Upper lobe of left lung (tissue), 6 donors: ENCODE measurements around the gene MBD3L4. TPM values are rescaled to one million over a fixed set of nuclear protein-coding genes. Genes with fewer than 3 reads are reported as not detected.
"Not testable (repeated sequence)": the region's sequence is repeated elsewhere in the genome, so short reads cannot be mapped to it uniquely, and the experiment has no call there.

Experiments
- ATAC-seq, 2 donors: fragments of 200-7000 bp; cut with Tn5 transposase; one replicate each; pipeline ENCODE4 v1.9.1; 2022; ENCODE audit warnings: mild to moderate bottlenecking in 2 of 2, moderate library complexity in 2 of 2; ENCODE audit not compliant: low FRiP score in 2 of 2
- DNase-seq, 2 donors: peaks; one replicate each; pipeline ENCODE4 v3.0.0-alpha.2; 2019 to 2020
- H3K27ac ChIP-seq, 4 donors: fragments of 200-600 bp; sonication (generic); one replicate each; pipeline ENCODE4 v1.5.1; 2016 to 2019
- H3K27me3 ChIP-seq, 4 donors: fragments of 200-600 bp; sonication (generic); one replicate each; pipeline ENCODE4 v1.5.1; 2017 to 2019
- H3K36me3 ChIP-seq, 4 donors: fragments of 200-600 bp; sonication (generic); one replicate each; pipeline ENCODE4 v1.5.1; 2016 to 2019
- H3K4me1 ChIP-seq, 4 donors: fragments of 200-600 bp; sonication (generic); one replicate each; pipeline ENCODE4 v1.5.1; 2018 to 2019
- H3K4me3 ChIP-seq, 4 donors: fragments of 200-600 bp; sonication (generic); one replicate each; pipeline ENCODE4 v1.5.1; 2017 to 2019; ENCODE audit warnings: mild to moderate bottlenecking in 2 of 4, moderate library complexity in 1 of 4
- H3K9me3 ChIP-seq, 4 donors: fragments of 200-600 bp; sonication (generic); one replicate each; pipeline ENCODE4 v1.5.1; 2018 to 2019
- EP300 ChIP-seq, 4 donors: sonication (generic); formaldehyde crosslinking; IDR thresholded peaks; one replicate each; pipeline ENCODE4 v1.5.1; 2017; ENCODE audit warnings: antibody characterized with exemption in 4 of 4, control low read depth in 2 of 4
- POLR2A ChIP-seq, 4 donors: fragments of 450-650 bp; IDR thresholded peaks; one replicate each; pipeline ENCODE4 v1.5.1; 2016 to 2017; ENCODE audit warnings: antibody characterized with exemption in 4 of 4, mild to moderate bottlenecking in 2 of 4
- POLR2AphosphoS5 ChIP-seq, 2 donors: sonication (generic); formaldehyde crosslinking; IDR thresholded peaks; one replicate each; pipeline ENCODE4 v1.5.1; 2017; ENCODE audit warnings: antibody characterized with exemption in 2 of 2
- WGBS, 2 donors: methylation state at CpG; one replicate each; pipeline ENCODE4 v1.1.5; 2017 to 2018; 5-methylcytosine and 5-hydroxymethylcytosine counted together
- total RNA-seq, 6 donors: library from RNA; depleted of rRNA in 4 of 6; stranded (reverse); fragments of >200 nt in 4 of 6; gene quantifications; one replicate each; pipeline versions ENCODE4 v1.1.0 to v1.2.1, GENCODE V29; 2016 to 2021
- TF ChIP-seq, protein P1 (sequence below), 6 experiments: fragments of 450-650 bp in 4 of 6; fragments of 200-600 bp in 2 of 6; sonication (generic) in 2 of 6; IDR thresholded peaks; one replicate each; pipeline ENCODE4 v1.5.1; 2016 to 2019; ENCODE audit warnings: antibody characterized with exemption in 6 of 6
- donor health status: DM: no; HTN: no; CAD: no; lungs with moderate emphysema.
- donor health status: DM: no; HTN: yes; CAD: no; lungs with severe emphysema.

Gene MBD3L4
- total RNA-seq, 6 donors from 2014 or later: not detected

DNA sequence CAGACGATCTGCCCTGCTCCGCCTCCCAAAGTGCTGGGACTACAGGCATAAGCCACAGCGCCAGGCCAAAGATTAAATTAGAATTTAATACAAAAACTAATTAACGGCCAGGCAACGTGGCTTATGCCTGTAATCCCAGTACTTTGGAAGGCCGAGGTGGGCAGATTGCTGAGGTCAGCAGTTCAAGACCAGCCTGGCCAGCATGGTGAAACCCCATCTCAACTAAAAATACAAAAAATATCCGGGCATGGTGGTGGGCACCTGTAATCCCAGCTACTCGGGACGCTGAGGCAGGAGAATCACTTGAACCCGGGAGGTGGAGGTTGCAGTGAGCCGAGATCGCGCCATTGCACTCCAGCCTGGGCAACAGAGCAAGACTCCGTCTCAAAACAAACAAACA, 15.7 kb upstream of the MBD3L4 start:
- H3K9me3 ChIP-seq, ATAC-seq: not testable (repeated sequence)
- 95% methylated on average over 12 of the region's 14 CpGs for WGBS, 2 donors

DNA sequence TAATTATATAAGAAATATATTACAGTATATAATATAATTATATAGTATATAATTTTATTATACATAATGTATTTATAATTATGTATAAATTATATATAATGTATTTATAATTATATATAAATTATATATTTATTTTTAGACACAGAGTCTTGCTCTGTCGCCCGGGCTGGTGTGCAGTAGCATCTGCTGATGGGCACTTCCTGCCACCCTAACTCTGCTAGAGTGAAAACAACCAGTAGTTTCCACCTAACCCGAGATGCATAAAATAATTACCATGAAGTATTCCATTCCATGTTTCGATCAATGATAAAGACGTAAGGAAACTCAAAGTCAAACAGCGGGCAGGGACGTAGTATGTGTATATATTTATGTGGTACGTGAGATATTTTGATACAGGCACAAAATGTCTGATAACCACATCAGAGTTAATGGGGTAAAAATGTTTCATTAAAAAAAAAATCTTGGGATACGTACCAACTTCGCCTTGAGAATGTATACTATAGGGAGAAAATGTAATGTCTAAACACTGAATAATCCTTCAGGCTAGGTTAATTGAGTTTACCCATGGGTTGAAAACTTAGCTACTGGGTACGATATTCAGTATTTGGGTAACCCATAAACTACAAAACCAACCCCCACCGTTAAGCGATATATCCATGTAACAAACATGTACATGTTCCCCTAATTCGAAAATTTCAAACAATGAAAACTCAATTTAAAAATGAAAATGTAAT, 14.8 kb upstream of the MBD3L4 start:
- ATAC-seq, H3K36me3 ChIP-seq, H3K27me3 ChIP-seq, H3K27ac ChIP-seq, H3K4me3 ChIP-seq, DNase-seq, H3K9me3 ChIP-seq, H3K4me1 ChIP-seq: not testable (repeated sequence)
- 95 to 96% methylated on average over 12 of the region's 14 CpGs for WGBS, 2 donors

More for the DNA sequence above, 15.7 kb upstream of the MBD3L4 start:
- H3K27ac ChIP-seq, DNase-seq, H3K36me3 ChIP-seq, H3K27me3 ChIP-seq, H3K4me3 ChIP-seq, H3K4me1 ChIP-seq: not testable (repeated sequence)

DNA sequence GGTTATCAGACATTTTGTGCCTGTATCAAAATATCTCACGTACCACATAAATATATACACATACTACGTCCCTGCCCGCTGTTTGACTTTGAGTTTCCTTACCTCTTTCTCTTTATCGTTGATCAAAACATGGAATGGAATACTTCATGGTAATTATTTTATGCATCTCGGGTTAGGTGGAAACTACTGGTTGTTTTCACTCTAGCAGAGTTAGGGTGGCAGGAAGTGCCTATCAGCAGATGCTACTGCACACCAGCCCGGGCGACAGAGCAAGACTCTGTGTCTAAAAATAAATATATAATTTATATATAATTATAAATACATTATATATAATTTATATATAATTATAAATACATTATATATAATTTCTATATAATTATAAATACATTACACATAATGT, 12.9 kb upstream of the MBD3L4 start:
- 88 to 89% methylated on average over 7 of the region's 7 CpGs for WGBS, 2 donors

DNA sequence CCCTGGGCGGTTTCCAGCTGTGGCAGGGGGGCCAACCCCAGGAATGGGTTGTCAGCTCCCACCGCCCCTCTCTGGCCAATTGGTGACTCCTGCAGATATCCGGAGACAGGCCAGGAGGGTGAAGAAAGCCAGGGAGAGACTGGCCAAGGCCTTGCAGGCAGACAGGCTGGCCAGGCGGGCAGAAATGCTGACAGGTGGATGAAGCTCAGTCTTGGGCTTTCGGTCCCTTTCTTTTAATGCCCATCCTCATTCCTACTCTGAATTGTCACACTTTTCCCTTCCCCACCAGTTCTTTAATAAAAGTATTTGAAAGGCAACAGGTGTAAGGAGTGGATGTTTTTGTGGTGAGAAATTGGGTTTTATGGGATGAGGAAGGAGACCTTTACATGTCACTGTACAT, 11.4 kb upstream of the MBD3L4 start:
- not testable (repeated sequence) for H3K27me3 ChIP-seq, H3K9me3 ChIP-seq, H3K4me1 ChIP-seq, H3K27ac ChIP-seq, DNase-seq, ATAC-seq, H3K4me3 ChIP-seq, H3K36me3 ChIP-seq
- WGBS, 2 donors: 89 to 92% methylated on average over 2 of the region's 5 CpGs

More for the DNA sequence above, 12.9 kb upstream of the MBD3L4 start:
- H3K9me3 ChIP-seq, H3K4me3 ChIP-seq, H3K27ac ChIP-seq, DNase-seq, H3K27me3 ChIP-seq, H3K4me1 ChIP-seq, H3K36me3 ChIP-seq, ATAC-seq: not testable (repeated sequence)

DNA sequence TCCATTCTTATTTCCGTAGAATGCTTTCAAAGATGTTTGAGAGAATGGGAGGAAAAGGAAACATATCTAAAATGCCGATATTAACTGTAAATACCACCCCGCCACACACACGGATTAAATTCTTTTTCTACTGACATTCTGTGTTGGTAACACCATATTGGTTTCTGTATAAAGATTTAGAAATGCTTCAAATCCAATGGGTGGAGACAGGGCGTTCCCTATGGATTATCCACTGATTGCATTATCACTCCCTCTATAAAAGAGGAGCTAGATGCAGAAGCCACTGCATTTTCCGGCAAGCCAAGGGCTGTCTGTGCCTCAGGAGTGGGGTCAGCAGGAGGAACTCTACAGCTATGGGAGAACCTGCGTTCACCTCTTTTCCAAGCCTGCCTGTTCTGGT, 9.0 kb upstream of the MBD3L4 start, which contains the start of gene MBD3L2:
Gene MBD3L2, plus strand, starts transcription at position 301 of the 400 bp plus-strand sequence. Its CDS starts 53 bp downstream, at position 354.
- not testable (repeated sequence) for ATAC-seq, H3K27ac ChIP-seq, H3K36me3 ChIP-seq, H3K4me1 ChIP-seq, H3K27me3 ChIP-seq, DNase-seq, H3K9me3 ChIP-seq, H3K4me3 ChIP-seq
- no CpG with 5 or more reads among the region's 7 CpGs for WGBS, 2 donors

DNA sequence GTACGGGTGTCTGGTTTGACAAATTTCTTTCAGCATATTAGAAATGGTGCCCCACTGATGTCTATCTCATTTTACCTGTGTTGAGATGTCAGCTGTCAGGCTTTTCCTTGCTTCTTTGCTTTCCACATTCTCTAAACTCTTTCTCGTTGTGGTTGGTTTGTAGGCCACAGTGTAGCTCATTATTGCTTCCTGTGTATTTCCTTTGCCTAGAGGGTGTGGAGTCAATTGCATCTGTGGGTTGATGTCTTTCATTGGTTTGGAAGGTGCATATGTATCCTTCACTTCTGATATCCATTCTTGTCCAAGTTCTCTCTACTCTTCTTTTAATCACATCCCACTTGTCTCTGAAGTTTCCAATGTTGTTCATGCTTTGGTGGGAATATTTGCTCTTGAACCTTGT, 1.6 kb upstream of the MBD3L4 start:
- not testable (repeated sequence) for H3K9me3 ChIP-seq, H3K36me3 ChIP-seq, H3K4me3 ChIP-seq, ATAC-seq, H3K27me3 ChIP-seq, H3K27ac ChIP-seq, H3K4me1 ChIP-seq, DNase-seq
- WGBS, 2 donors: no CpG with 5 or more reads among the region's 2 CpGs

DNA sequence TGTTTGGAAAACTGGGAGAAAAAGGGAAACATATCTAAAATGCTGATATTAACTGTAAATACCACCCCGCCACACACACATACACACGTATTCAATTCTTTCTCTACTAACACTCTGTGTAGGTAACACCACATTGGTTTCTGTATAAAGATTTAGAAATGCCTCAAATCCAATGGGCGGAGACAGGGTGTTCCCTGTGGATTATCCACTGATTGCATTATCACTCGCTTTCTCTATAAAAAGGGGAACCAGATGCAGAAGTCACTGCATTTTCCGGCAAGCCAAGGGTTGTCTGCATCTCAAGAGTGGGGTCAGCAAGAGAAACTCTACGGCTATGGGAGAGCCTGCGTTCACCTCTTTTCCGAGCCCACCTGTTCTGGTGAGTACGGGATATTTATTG, 9.7 kb downstream of the MBD3L4 start, which contains the start of gene MBD3L5:
Gene MBD3L5, plus strand, starts transcription at position 301 of the 400 bp plus-strand sequence. Its CDS starts 34 bp downstream, at position 335.
- H3K9me3 ChIP-seq, H3K27ac ChIP-seq, H3K27me3 ChIP-seq, DNase-seq, H3K4me3 ChIP-seq, H3K36me3 ChIP-seq, H3K4me1 ChIP-seq: not testable (repeated sequence)
- ATAC-seq: peak in 1 of 2 donors; percentile 34
- WGBS, 2 donors: no CpG with 5 or more reads among the region's 9 CpGs

DNA sequence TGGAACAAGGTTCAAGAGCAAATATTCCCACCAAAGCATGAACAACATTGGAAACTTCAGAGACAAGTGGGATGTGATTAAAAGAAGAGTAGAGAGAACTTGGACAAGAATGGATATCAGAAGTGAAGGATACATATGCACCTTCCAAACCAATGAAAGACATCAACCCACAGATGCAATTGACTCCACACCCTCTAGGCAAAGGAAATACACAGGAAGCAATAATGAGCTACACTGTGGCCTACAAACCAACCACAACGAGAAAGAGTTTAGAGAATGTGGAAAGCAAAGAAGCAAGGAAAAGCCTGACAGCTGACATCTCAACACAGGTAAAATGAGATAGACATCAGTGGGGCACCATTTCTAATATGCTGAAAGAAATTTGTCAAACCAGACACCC, 11.2 kb downstream of the MBD3L4 start:
- H3K4me3 ChIP-seq, H3K36me3 ChIP-seq, H3K27ac ChIP-seq, H3K4me1 ChIP-seq, ATAC-seq, DNase-seq, H3K9me3 ChIP-seq, H3K27me3 ChIP-seq: not testable (repeated sequence)
- WGBS, 2 donors: no CpG with 5 or more reads among the region's 1 CpG

DNA sequence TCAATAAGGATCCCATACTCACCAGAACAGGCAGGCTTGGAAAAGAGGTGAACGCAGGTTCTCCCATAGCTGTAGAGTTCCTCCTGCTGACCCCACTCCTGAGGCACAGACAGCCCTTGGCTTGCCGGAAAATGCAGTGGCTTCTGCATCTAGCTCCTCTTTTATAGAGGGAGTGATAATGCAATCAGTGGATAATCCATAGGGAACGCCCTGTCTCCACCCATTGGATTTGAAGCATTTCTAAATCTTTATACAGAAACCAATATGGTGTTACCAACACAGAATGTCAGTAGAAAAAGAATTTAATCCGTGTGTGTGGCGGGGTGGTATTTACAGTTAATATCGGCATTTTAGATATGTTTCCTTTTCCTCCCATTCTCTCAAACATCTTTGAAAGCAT, 18.6 kb downstream of the MBD3L4 start, which contains the start of gene MBD3L2B:
Gene MBD3L2B, minus strand, starts transcription at position 101 of the 400 bp plus-strand sequence. Its CDS starts 34 bp downstream, at position 67.
- not testable (repeated sequence) for DNase-seq, H3K9me3 ChIP-seq, H3K36me3 ChIP-seq, H3K27ac ChIP-seq, ATAC-seq, H3K4me3 ChIP-seq, H3K4me1 ChIP-seq, H3K27me3 ChIP-seq
- WGBS, 2 donors: no CpG with 5 or more reads among the region's 6 CpGs

DNA sequence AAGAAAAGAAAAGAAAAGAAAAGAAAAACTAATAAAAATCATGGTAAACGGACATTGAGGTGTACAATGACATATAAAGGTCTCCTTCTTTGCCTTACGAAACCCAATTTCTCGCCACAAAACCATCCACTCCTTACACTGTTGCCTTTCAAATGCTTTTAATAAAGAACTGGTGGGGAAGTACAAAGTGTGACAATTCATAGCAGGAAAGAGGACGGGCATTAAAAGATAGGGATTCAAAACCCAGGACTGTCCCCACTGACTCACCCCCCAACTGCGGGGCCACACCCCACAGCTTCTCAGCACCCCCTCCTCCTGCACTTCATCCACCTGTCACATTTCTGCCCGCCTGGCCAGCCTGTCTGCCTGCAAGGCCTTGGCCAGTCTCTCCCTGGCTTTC, 21.2 kb downstream of the MBD3L4 start:
- H3K36me3 ChIP-seq: no peaks in the 10 kb centered on the region
- no peaks in the 10 kb centered on the region for H3K4me1 ChIP-seq
- ATAC-seq (no peak), DNase-seq (no peak)
- no peak overlapping the region for H3K27ac ChIP-seq
- TF ChIP-seq, protein P1, sequence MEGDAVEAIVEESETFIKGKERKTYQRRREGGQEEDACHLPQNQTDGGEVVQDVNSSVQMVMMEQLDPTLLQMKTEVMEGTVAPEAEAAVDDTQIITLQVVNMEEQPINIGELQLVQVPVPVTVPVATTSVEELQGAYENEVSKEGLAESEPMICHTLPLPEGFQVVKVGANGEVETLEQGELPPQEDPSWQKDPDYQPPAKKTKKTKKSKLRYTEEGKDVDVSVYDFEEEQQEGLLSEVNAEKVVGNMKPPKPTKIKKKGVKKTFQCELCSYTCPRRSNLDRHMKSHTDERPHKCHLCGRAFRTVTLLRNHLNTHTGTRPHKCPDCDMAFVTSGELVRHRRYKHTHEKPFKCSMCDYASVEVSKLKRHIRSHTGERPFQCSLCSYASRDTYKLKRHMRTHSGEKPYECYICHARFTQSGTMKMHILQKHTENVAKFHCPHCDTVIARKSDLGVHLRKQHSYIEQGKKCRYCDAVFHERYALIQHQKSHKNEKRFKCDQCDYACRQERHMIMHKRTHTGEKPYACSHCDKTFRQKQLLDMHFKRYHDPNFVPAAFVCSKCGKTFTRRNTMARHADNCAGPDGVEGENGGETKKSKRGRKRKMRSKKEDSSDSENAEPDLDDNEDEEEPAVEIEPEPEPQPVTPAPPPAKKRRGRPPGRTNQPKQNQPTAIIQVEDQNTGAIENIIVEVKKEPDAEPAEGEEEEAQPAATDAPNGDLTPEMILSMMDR (IDR thresholded peaks at IDR 0.05): no peak
- no peak for TF ChIP-seq POLR2AphosphoS5 (IDR thresholded peaks at IDR 0.05)
- no peak for TF ChIP-seq EP300 (IDR thresholded peaks at IDR 0.05)
- TF ChIP-seq POLR2A (IDR thresholded peaks at IDR 0.05): no peak
- no peak overlapping the region for H3K4me3 ChIP-seq
- H3K9me3 ChIP-seq: no peaks in the 10 kb centered on the region
- no peaks in the 10 kb centered on the region for H3K27me3 ChIP-seq
- WGBS, 2 donors: 81 to 92% methylated on average over 6 of the region's 6 CpGs
